Endothelial cell (in vitro differentiated cells): ENCODE measurements around the gene METTL15. TPM values are rescaled to one million over a fixed set of nuclear protein-coding genes. Genes with fewer than 3 reads are reported as not detected.

Experiments used
- DNase-seq: peaks from one replicate; pipeline ENCODE4 v3.0.0; 2021; ENCODE audit warnings: low spot score
- H3K27ac Mint-ChIP-seq: one replicate; pipeline ENCODE4 v1.8.0; 2021; ENCODE audit warnings: mixed read lengths, inconsistent platforms; ENCODE audit not compliant: unreplicated experiment
- H3K27me3 Mint-ChIP-seq: one replicate; pipeline ENCODE4 v1.8.0; 2021; ENCODE audit warnings: mild to moderate bottlenecking, moderate library complexity, mixed read lengths, inconsistent platforms; ENCODE audit not compliant: unreplicated experiment
- H3K36me3 Mint-ChIP-seq: one replicate; pipeline ENCODE4 v1.8.0; 2021; ENCODE audit warnings: mild to moderate bottlenecking, low read depth, mixed read lengths, inconsistent platforms; ENCODE audit not compliant: unreplicated experiment
- H3K4me1 Mint-ChIP-seq: one replicate; pipeline ENCODE4 v1.8.0; 2021; ENCODE audit warnings: mild to moderate bottlenecking, mixed read lengths, inconsistent platforms; ENCODE audit not compliant: unreplicated experiment
- H3K4me3 Mint-ChIP-seq: one replicate; pipeline ENCODE4 v1.8.0; 2021; ENCODE audit warnings: mild to moderate bottlenecking, mixed read lengths, inconsistent platforms; ENCODE audit not compliant: unreplicated experiment
- H3K9me3 Mint-ChIP-seq: one replicate; pipeline ENCODE4 v1.8.0; 2021; ENCODE audit warnings: mixed read lengths, inconsistent platforms; ENCODE audit not compliant: unreplicated experiment
- CTCF ChIP-seq: fragments of 200-600 bp; sonication (generic); IDR thresholded peaks from one replicate; pipeline ENCODE4 v1.5.0; 2021; ENCODE audit warnings: antibody characterized with exemption; ENCODE audit not compliant: unreplicated experiment
- total RNA-seq: library from RNA; stranded (reverse); fragmentation: NEBNext Ultra II Directional; extraction: Animal tissue kit (Norgen Biotek cat#: 25700); gene quantifications from one replicate; pipeline ENCODE4 v1.2.1, GENCODE V29; 2021; ENCODE audit not compliant: unreplicated experiment

Gene METTL15
- total RNA-seq, 1 donor from 2014 or later, result 8.8 TPM

- no peaks in the 10 kb centered on the region for H3K27me3 Mint-ChIP-seq
- no peak overlapping the region for H3K27ac Mint-ChIP-seq
- DNase-seq, result no peak
- TF ChIP-seq CTCF, result no peak
- no peaks in the 10 kb centered on the region for H3K4me1 Mint-ChIP-seq
- peaks cover 4% of the 10 kb centered on the region for H3K36me3 Mint-ChIP-seq
- no peaks in the 10 kb centered on the region for H3K9me3 Mint-ChIP-seq
- H3K4me3 Mint-ChIP-seq, result no peak overlapping the region
These were observed 188.2 kb downstream of the METTL15 start for GRCh38 chr11:28296426-28296825.

- Mint-ChIP-seq H3K27ac (no peak overlapping the region), H3K36me3 (no peaks in the 10 kb centered on the region), H3K4me3 (no peak overlapping the region), H3K27me3 (no peaks in the 10 kb centered on the region), H3K9me3 (no peaks in the 10 kb centered on the region), H3K4me1 (no peaks in the 10 kb centered on the region)
- TF ChIP-seq CTCF, result no peak
- DNase-seq, result no peak
These were observed 190.0 kb downstream of the METTL15 start for GRCh38 chr11:28298209-28298608.

DNA sequence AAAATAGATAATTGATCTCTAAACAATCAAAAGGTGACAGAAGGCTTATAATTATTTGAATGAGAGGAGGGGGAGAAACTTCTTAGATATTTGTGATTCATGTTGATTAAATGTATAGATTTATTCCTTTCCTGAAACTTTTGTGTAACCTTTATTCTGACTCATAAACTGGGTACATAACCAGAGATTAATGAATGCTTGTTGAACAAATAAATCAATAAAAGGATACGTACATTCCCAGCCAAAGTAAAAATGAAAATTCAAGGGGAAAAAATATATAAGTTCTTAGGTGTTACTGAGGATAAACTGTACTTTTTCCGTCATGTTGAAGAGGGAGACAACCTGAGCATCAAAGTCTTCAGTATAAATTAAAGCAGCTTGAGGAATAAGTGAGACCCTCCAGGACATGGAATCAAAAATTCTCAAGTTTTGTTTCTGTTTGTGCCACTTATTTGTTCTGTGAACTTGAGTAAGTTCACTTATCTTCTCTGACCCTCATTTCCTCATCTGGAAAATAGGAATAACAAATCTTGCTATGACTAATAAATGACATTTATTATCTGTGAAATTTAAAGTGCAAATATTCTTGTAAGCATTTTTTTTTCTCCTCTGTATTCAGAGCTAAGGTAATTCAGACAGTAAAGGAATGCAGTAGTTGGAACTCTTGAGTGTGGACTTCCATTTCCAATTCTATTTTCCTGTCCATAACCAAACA is 195.4 kb downstream of the METTL15 start:
- Mint-ChIP-seq H3K36me3 (no peaks in the 10 kb centered on the region), H3K4me3 (no peak overlapping the region), H3K4me1 (no peaks in the 10 kb centered on the region), H3K27ac (no peak overlapping the region), H3K9me3 (no peaks in the 10 kb centered on the region), H3K27me3 (no peaks in the 10 kb centered on the region)
- DNase-seq, result no peak
- TF ChIP-seq CTCF, result no peak

DNA sequence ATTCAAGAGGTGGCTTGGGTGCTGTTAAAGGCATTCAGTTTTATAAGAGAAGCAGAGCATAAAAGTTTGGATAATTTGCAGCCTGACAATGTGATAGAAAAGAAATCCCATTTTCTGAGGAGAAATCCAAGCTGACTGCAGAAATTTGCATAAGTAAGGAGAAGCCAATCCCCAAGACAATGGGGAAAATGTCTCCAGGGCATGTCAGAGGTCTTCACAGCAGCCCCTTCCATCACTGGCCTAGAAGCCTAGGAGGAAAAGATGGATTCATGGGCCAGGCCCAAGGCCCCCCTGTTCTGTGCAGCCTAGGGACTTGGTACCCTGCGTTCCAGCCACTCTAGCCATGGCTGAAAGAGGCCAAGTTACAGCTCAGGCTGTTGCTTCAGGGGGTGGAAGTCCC is 207.3 kb downstream of the METTL15 start:
- no peaks in the 10 kb centered on the region for H3K36me3 Mint-ChIP-seq
- H3K4me1 Mint-ChIP-seq, result no peaks in the 10 kb centered on the region
- no peak overlapping the region for H3K27ac Mint-ChIP-seq
- no peak for TF ChIP-seq CTCF
- no peak for DNase-seq
- no peaks in the 10 kb centered on the region for H3K9me3 Mint-ChIP-seq
- H3K27me3 Mint-ChIP-seq, result no peaks in the 10 kb centered on the region
- H3K4me3 Mint-ChIP-seq, result no peak overlapping the region

- Mint-ChIP-seq H3K9me3 (no peaks in the 10 kb centered on the region), H3K36me3 (no peaks in the 10 kb centered on the region), H3K27ac (no peak overlapping the region), H3K4me1 (no peaks in the 10 kb centered on the region), H3K27me3 (no peaks in the 10 kb centered on the region), H3K4me3 (no peak overlapping the region)
- TF ChIP-seq CTCF, result no peak
- no peak for DNase-seq
These were observed 210.7 kb downstream of the METTL15 start for GRCh38 chr11:28318871-28319270.
